ENCODE results near the gene PCBP3. TPM values are rescaled to one million over a fixed set of nuclear protein-coding genes. Genes with fewer than 3 reads are reported as not detected.
"Not testable (repeated sequence)": the region's sequence is repeated elsewhere in the genome, so short reads cannot be mapped to it uniquely, and the experiment has no call there.

Gene PCBP3
- total RNA-seq, 4 donors from 2014 or later, result 0.77 to 8.6 (median 3.2) TPM; not detected in 1

GRCh38 chr21:45848805-45849204 lies 205.3 kb downstream of the PCBP3 start:
- Histone ChIP-seq H3K27ac (no peak overlapping the region), H3K9me3 (no peaks in the 10 kb centered on the region), H3K27me3 (no peaks in the 10 kb centered on the region), H3K36me3 (no peaks in the 10 kb centered on the region), H3K4me3 (no peak overlapping the region), H3K4me1 (peaks cover 0 to 7% of the 10 kb centered on the region in 2 donors)
- intact Hi-C loops (cut with DNase I; ENCODE audit: low total_unique reads), result no loop called here
- DNase-seq, result no peak
- TF ChIP-seq POLR2A (IDR thresholded peaks at IDR 0.05), result no peak
- TF ChIP-seq CTCF (IDR thresholded peaks at IDR 0.05), result no peak

GRCh38 chr21:45849651-45850050 lies 206.1 kb downstream of the PCBP3 start:
- Histone ChIP-seq H3K4me1 (peaks cover 0 to 7% of the 10 kb centered on the region in 2 donors), H3K27me3 (no peaks in the 10 kb centered on the region), H3K9me3 (no peaks in the 10 kb centered on the region), H3K27ac (no peak overlapping the region), H3K36me3 (no peaks in the 10 kb centered on the region), H3K4me3 (no peak overlapping the region)
- DNase-seq, result no peak
- intact Hi-C loops (cut with DNase I; ENCODE audit: low total_unique reads), result no loop called here
- no peak for TF ChIP-seq CTCF (IDR thresholded peaks at IDR 0.05)
- TF ChIP-seq POLR2A (IDR thresholded peaks at IDR 0.05), result no peak

DNA sequence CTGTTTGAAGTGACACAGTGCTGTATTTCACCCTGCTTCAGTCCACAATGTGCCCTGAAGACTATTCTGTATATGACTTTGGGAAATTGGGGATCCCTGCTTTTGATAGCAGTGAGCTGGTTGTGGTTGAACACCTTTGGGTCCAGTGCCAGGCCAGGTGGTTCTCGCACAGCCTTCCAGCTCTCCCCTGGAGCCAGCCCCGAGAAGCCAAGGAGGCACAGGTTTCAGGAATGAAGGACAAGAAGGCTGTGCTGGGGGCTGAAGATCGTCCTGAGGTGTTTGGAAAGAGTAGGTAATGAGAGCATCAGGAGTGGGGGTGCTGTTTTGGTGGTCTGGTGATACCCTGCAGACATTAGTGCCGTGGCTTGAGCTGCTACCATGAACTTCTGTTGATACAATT lies 206.7 kb downstream of the PCBP3 start:
- H3K27ac ChIP-seq, result no peak overlapping the region
- H3K4me3 ChIP-seq, result no peak overlapping the region
- TF ChIP-seq CTCF (IDR thresholded peaks at IDR 0.05) (no peak), POLR2A (IDR thresholded peaks at IDR 0.05) (no peak)
- H3K9me3 ChIP-seq, result no peaks in the 10 kb centered on the region
- peaks cover 0 to 6% of the 10 kb centered on the region in 2 donors for H3K4me1 ChIP-seq
- no peaks in the 10 kb centered on the region for H3K27me3 ChIP-seq
- H3K36me3 ChIP-seq, result no peaks in the 10 kb centered on the region
- no peak for DNase-seq
- intact Hi-C loops (cut with DNase I; ENCODE audit: low total_unique reads), result no loop called here

DNA sequence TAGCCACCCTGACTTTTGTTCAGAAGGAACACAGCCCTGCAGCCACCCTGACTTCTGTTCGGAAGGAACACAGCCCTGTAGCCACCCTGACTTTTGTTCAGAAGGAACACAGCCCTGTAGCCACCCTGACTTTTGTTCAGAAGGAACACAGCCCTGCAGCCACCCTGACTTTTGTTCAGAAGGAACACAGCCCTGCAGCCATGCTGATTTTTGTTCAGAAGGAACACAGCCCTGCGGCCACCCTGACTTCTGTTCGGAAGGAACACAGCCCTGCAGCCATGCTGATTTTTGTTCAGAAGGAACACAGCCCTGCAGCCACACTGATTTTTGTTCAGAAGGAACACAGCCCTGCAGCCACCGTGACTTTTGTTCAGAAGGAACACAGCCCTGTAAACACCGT lies 208.9 kb downstream of the PCBP3 start:
- H3K27me3 ChIP-seq; DNase-seq; intact Hi-C loops (cut with DNase I; ENCODE audit: low total_unique reads); H3K4me1 ChIP-seq; H3K27ac ChIP-seq; H3K4me3 ChIP-seq; H3K9me3 ChIP-seq; H3K36me3 ChIP-seq: not testable (repeated sequence)

DNA sequence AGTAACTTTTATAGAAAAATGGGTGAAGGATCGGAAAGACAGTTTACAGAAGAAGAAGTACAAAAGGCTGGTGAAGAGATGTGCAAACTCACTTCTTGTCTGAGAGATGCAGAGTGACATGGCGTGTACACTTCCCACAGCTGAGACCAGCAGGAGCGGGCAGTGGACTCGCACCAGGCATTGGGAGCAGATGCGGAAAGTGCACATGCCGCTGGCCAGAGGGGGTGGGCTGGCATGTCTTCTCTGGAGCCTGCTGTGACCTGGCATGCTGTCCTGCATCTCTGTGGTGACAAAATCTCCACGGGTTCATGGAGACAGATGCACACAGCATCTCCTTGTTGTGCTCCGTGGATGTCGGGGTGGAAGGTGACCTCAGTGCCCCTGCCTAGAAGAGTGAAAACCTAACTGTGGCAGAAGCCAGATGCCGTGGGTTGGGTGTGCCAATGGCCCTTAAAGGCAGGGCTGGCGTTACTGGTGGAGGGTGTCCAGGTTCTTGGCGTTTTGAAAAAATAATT lies 209.4 kb downstream of the PCBP3 start:
- Histone ChIP-seq H3K27ac (no peak overlapping the region), H3K27me3 (no peaks in the 10 kb centered on the region), H3K4me3 (no peak overlapping the region), H3K4me1 (no peaks in the 10 kb centered on the region), H3K9me3 (no peaks in the 10 kb centered on the region), H3K36me3 (no peaks in the 10 kb centered on the region)
- intact Hi-C loops (cut with DNase I; ENCODE audit: low total_unique reads), result no loop called here
- TF ChIP-seq POLR2A (IDR thresholded peaks at IDR 0.05) (no peak), CTCF (IDR thresholded peaks at IDR 0.05) (no peak)
- no peak for DNase-seq
